Measurements from ENCODE around the gene PDZD11.

The PDZD11 gene

DNA sequence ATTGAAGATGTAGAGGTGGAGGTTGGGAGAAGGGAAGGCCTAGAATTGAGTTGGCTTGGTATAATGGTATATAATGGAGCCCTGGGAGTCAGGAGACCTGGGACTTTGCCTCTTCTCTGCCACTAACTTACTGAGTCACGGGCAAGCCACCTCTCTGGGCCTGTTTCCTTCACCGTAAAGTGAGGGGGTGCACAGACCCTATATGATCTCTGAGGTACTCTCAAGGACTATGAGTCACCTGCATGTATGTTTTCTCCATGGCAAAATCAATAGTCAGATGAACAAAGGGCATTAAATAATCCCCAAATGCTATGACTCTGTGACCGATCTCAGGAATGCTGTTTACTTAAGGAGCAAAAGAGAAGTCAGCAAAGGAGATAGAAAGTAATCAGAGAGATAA, 34.8 kb downstream of the PDZD11 start:
- no peaks in the 10 kb centered on the region for H3K4me1 ChIP-seq (ENCODE audit: control insufficient read depth, low read length)
- no peaks in the 10 kb centered on the region for H3K27me3 ChIP-seq (ENCODE audit: control insufficient read depth, low read length)
- TF ChIP-seq CTCF (IDR thresholded peaks at IDR 0.05; ENCODE audit: low read depth, low read length, poor library complexity, severe bottlenecking): no peak
- no peak for TF ChIP-seq EZH2phosphoT487 (IDR thresholded peaks at IDR 0.05; ENCODE audit: borderline replicate concordance, low read length)
- H3K36me3 ChIP-seq (ENCODE audit: control insufficient read depth, low read length): no peaks in the 10 kb centered on the region
- H3F3A ChIP-seq (ENCODE audit: control insufficient read depth, insufficient read depth): no peaks in the 10 kb centered on the region
- no peak overlapping the region for H3K27ac ChIP-seq (ENCODE audit: low read depth, low read length)
- H3K4me2 ChIP-seq (ENCODE audit: low read length): no peak overlapping the region
- no peaks in the 10 kb centered on the region for H3K79me2 ChIP-seq (ENCODE audit: control insufficient read depth, low read length)
- no peak overlapping the region for H3K4me3 ChIP-seq (ENCODE audit: low read length)
- no peaks in the 10 kb centered on the region for H4K20me1 ChIP-seq (ENCODE audit: control insufficient read depth, insufficient read depth, low read depth, low read length)
- H3K9me3 ChIP-seq (ENCODE audit: control insufficient read depth, insufficient read depth, low read length): no peaks in the 10 kb centered on the region
- H3K9me2 ChIP-seq (replicated peaks; ENCODE audit: control insufficient read depth, low read length): no peaks in the 10 kb centered on the region

DNA sequence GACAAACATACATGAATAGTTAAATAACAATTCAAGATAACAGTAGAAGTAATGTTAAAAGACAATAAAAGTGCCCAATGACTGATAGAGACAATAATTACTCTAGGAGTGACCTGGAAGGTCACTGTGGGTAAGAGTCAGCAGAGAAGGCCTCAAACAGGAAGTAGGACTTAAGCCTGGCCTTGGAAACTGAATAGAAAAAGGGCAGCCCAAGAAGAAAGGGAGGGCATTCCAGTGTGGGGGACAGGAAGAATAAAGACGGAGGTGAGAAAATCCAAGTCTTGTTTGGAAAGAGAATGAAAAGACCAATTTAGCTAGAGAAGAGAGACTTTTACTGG, 35.7 kb downstream of the PDZD11 start:
- no peak overlapping the region for H3K4me3 ChIP-seq (ENCODE audit: low read length)
- H4K20me1 ChIP-seq (ENCODE audit: control insufficient read depth, insufficient read depth, low read depth, low read length): no peaks in the 10 kb centered on the region
- TF ChIP-seq EZH2phosphoT487 (IDR thresholded peaks at IDR 0.05; ENCODE audit: borderline replicate concordance, low read length): no peak
- no peak for TF ChIP-seq CTCF (IDR thresholded peaks at IDR 0.05; ENCODE audit: low read depth, low read length, poor library complexity, severe bottlenecking)
- no peaks in the 10 kb centered on the region for H3K27me3 ChIP-seq (ENCODE audit: control insufficient read depth, low read length)
- no peaks in the 10 kb centered on the region for H3K36me3 ChIP-seq (ENCODE audit: control insufficient read depth, low read length)
- H3K9me2 ChIP-seq (replicated peaks; ENCODE audit: control insufficient read depth, low read length): no peaks in the 10 kb centered on the region
- H3K4me2 ChIP-seq (ENCODE audit: low read length): no peak overlapping the region
- H3K79me2 ChIP-seq (ENCODE audit: control insufficient read depth, low read length): no peaks in the 10 kb centered on the region
- H3F3A ChIP-seq (ENCODE audit: control insufficient read depth, insufficient read depth): no peaks in the 10 kb centered on the region
- no peak overlapping the region for H3K27ac ChIP-seq (ENCODE audit: low read depth, low read length)
- no peaks in the 10 kb centered on the region for H3K4me1 ChIP-seq (ENCODE audit: control insufficient read depth, low read length)
- no peaks in the 10 kb centered on the region for H3K9me3 ChIP-seq (ENCODE audit: control insufficient read depth, insufficient read depth, low read length)

DNA sequence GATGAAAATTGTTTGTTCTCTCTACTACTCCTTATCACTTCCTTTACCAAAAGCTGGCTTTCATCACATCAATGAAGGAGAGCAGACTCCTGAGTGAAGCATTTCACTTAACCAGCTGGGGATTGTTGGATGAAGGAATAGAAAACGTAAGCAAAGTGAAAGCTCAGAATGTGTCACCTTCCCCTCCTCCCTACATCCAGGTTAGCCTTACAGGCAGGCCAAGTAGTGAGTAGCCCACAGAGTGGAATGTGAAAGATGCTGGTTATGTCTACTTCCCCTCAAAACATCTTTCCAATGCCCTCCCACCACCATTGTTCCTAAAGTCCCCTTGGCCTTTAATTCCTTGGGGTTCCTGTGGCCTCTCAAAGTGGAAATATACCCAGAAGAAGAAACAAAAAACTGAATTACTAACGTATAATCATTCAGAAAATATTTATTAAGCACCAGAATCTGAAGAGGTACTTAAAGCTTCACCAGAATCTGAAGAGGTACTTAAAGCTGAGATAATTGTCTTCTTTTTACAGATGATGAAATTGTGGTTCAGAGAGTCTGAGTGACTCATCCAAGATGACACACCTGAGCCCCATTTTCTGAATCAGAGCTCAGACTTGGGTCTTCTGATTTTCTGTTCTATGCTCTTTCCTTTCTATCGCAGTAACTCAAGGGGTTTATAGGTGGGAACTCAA, 36.2 kb downstream of the PDZD11 start:
- H3K9me3 ChIP-seq (ENCODE audit: control insufficient read depth, insufficient read depth, low read length): no peaks in the 10 kb centered on the region
- no peaks in the 10 kb centered on the region for H4K20me1 ChIP-seq (ENCODE audit: control insufficient read depth, insufficient read depth, low read depth, low read length)

More for the DNA sequence above, 36.2 kb downstream of the PDZD11 start:
- H3K27ac ChIP-seq (ENCODE audit: low read depth, low read length): no peak overlapping the region
- no peaks in the 10 kb centered on the region for H3K4me1 ChIP-seq (ENCODE audit: control insufficient read depth, low read length)
- H3K9me2 ChIP-seq (replicated peaks; ENCODE audit: control insufficient read depth, low read length): no peaks in the 10 kb centered on the region
- no peak overlapping the region for H3K4me3 ChIP-seq (ENCODE audit: low read length)
- H3K79me2 ChIP-seq (ENCODE audit: control insufficient read depth, low read length): no peaks in the 10 kb centered on the region
- H3F3A ChIP-seq (ENCODE audit: control insufficient read depth, insufficient read depth): no peaks in the 10 kb centered on the region
- no peaks in the 10 kb centered on the region for H3K27me3 ChIP-seq (ENCODE audit: control insufficient read depth, low read length)
- TF ChIP-seq EZH2phosphoT487 (IDR thresholded peaks at IDR 0.05; ENCODE audit: borderline replicate concordance, low read length): no peak
- TF ChIP-seq CTCF (IDR thresholded peaks at IDR 0.05; ENCODE audit: low read depth, low read length, poor library complexity, severe bottlenecking): no peak
- H3K36me3 ChIP-seq (ENCODE audit: control insufficient read depth, low read length): no peaks in the 10 kb centered on the region
- no peak overlapping the region for H3K4me2 ChIP-seq (ENCODE audit: low read length)

All from DOHH2 (cell line).